ENCODE measurements around the gene TP53BP1. TPM values are rescaled to one million over a fixed set of nuclear protein-coding genes. Genes with fewer than 3 reads are reported as not detected.

TP53BP1 gene
- total RNA-seq, 4 donors from 2014 or later = 13.0 to 17.9 (median 16.9) TPM

- peak overlapping the region; percentile 42 for H3K4me3 ChIP-seq (ENCODE audit: low read depth, poor library complexity, severe bottlenecking)
- intact Hi-C loops (cut with DNase I; ENCODE audit: low total_unique reads) = no loop called here
- peak; percentile 96 to 99 for DNase-seq (ENCODE audit: low spot score in 2 of 2)
- 1% methylated on average over 18 to 24 of the region's 41 CpGs for WGBS, 2 donors
- TF ChIP-seq POLR2A (IDR thresholded peaks at IDR 0.05) (no peak), CTCF (IDR thresholded peaks at IDR 0.05) (no peak)
These were observed 17.4 kb upstream of the TP53BP1 start for GRCh38 chr15:43510200-43511011.

- DNase-seq (ENCODE audit: low spot score in 2 of 2) = no peak
- H3K4me3 ChIP-seq (ENCODE audit: low read depth, poor library complexity, severe bottlenecking) = no peak overlapping the region
- TF ChIP-seq CTCF (IDR thresholded peaks at IDR 0.05) (no peak), POLR2A (IDR thresholded peaks at IDR 0.05) (no peak)
- WGBS, 2 donors = 42 to 50% methylated on average over 8 of the region's 8 CpGs
- intact Hi-C loops (cut with DNase I; ENCODE audit: low total_unique reads) = no loop called here
These were observed 16.8 kb upstream of the TP53BP1 start for GRCh38 chr15:43509660-43510199.

GRCh38 chr15:43508991-43509659, 16.2 kb upstream of the TP53BP1 start:
- WGBS, 2 donors = 54 to 55% methylated on average over 9 of the region's 9 CpGs
- intact Hi-C loops (cut with DNase I; ENCODE audit: low total_unique reads) = no loop called here
- no peak overlapping the region for H3K4me3 ChIP-seq (ENCODE audit: low read depth, poor library complexity, severe bottlenecking)
- no peak for TF ChIP-seq CTCF (IDR thresholded peaks at IDR 0.05)
- no peak for TF ChIP-seq POLR2A (IDR thresholded peaks at IDR 0.05)
- peak; percentile 70 to 86 for DNase-seq (ENCODE audit: low spot score in 2 of 2)

GRCh38 chr15:43508421-43508820, 15.5 kb upstream of the TP53BP1 start:
- intact Hi-C loops (cut with DNase I; ENCODE audit: low total_unique reads) = no loop called here
- 79 to 84% methylated on average over 1 of the region's 1 CpG for WGBS, 2 donors

GRCh38 chr15:43505738-43506137, 12.8 kb upstream of the TP53BP1 start:
- DNase-seq (ENCODE audit: low spot score in 2 of 2) = peak in 1 of 2 donors; percentile 17
- no peak overlapping the region for H3K4me3 ChIP-seq (ENCODE audit: low read depth, poor library complexity, severe bottlenecking)
- WGBS, 2 donors = 81 to 85% methylated on average over 1 of the region's 1 CpG
- intact Hi-C loops (cut with DNase I; ENCODE audit: low total_unique reads) = no loop called here
- no peak for TF ChIP-seq POLR2A (IDR thresholded peaks at IDR 0.05)
- TF ChIP-seq CTCF (IDR thresholded peaks at IDR 0.05) = no peak

More at GRCh38 chr15:43508421-43508820, 15.5 kb upstream of the TP53BP1 start:
- TF ChIP-seq CTCF (IDR thresholded peaks at IDR 0.05) = no peak
- no peak for TF ChIP-seq POLR2A (IDR thresholded peaks at IDR 0.05)
- H3K4me3 ChIP-seq (ENCODE audit: low read depth, poor library complexity, severe bottlenecking) = no peak overlapping the region
- DNase-seq (ENCODE audit: low spot score in 2 of 2) = no peak
